Caco-2 (cell line): ENCODE results near the gene MRTFA. TPM values are rescaled to one million over a fixed set of nuclear protein-coding genes. Genes with fewer than 3 reads are reported as not detected.

Experiments used
- BruUV-seq: library from RNA; stranded (reverse); fragments of 400-500 nt; replicated peaks from 2 replicates; lab custom pipeline; 2021; lab: Mats Ljungman, UMichigan
- CTCF ChIA-PET: fragments of 300-600 bp; sonication (Branson Sonifier 250); formaldehyde crosslinking; loops from one replicate; lab custom pipeline; 2022; ENCODE audit warnings: antibody characterized with exemption; lab: Charles Lee
- POLR2A ChIA-PET: fragments of 300-600 bp; sonication (Branson Sonifier 250); formaldehyde crosslinking; loops from one replicate; lab custom pipeline; 2022; ENCODE audit warnings: antibody characterized with exemption; lab: Charles Lee
- DNase-seq, 2 experiments: peaks; one replicate each; pipeline versions ENCODE4 v3.0.0 to v3.0.0-alpha.2; 2020 to 2022
- H3K27me3 ChIP-seq: replicated peaks from 2 replicates; pipeline ENCODE4 v1.6.0; 2011; ENCODE audit warnings: low read length; ENCODE audit not compliant: control insufficient read depth, insufficient read depth
- H3K36me3 ChIP-seq: 2 replicates; pipeline ENCODE4 v1.5.1; 2011; ENCODE audit warnings: low read length; ENCODE audit not compliant: control insufficient read depth, insufficient read depth
- H3K4me1 ChIP-seq: fragments of 250-450 bp; sonication (Bioruptor Pico); 2 replicates; pipeline ENCODE4 v1.5.1; 2020; ENCODE audit warnings: mild to moderate bottlenecking
- H3K4me3 ChIP-seq: 2 replicates; pipeline ENCODE4 v1.5.1; 2011; ENCODE audit warnings: low read depth, mild to moderate bottlenecking, control low read depth, low read length
- H3K9me3 ChIP-seq: fragments of 250-450 bp; sonication (Bioruptor Pico); 2 replicates; pipeline ENCODE4 v1.5.1; 2020; ENCODE audit warnings: mild to moderate bottlenecking, moderate library complexity
- H3K27ac Mint-ChIP-seq: one replicate; pipeline ENCODE4 v1.8.0; 2022; ENCODE audit warnings: mixed read lengths; ENCODE audit not compliant: unreplicated experiment
- H3K27me3 Mint-ChIP-seq: one replicate; pipeline ENCODE4 v1.8.0; 2022; ENCODE audit warnings: mixed read lengths; ENCODE audit not compliant: insufficient read depth, unreplicated experiment
- H3K36me3 Mint-ChIP-seq: one replicate; pipeline ENCODE4 v1.8.0; 2022; ENCODE audit warnings: mild to moderate bottlenecking, mixed read lengths; ENCODE audit not compliant: insufficient read depth, unreplicated experiment
- H3K4me1 Mint-ChIP-seq: one replicate; pipeline ENCODE4 v1.8.0; 2022; ENCODE audit warnings: low read depth, mixed read lengths; ENCODE audit not compliant: unreplicated experiment
- H3K4me3 Mint-ChIP-seq: one replicate; pipeline ENCODE4 v1.8.0; 2022; ENCODE audit warnings: mild to moderate bottlenecking, moderate library complexity, mixed read lengths; ENCODE audit not compliant: unreplicated experiment
- H3K9me3 Mint-ChIP-seq: one replicate; pipeline ENCODE4 v1.8.0; 2022; ENCODE audit warnings: mixed read lengths; ENCODE audit not compliant: unreplicated experiment
- CTCF ChIP-seq, 2 experiments: fragments of 200-600 bp in 1 of 2; IDR thresholded peaks; 1 replicate in 1 of 2; 2 replicates in 1 of 2; pipeline versions ENCODE4 v1.5.1 to v1.8.0; 2011 to 2022; ENCODE audit warnings: antibody characterized with exemption in 1 of 2, control low read depth in 1 of 2, inconsistent platforms in 1 of 2, low read depth in 1 of 2, low read length in 1 of 2, mild to moderate bottlenecking in 1 of 2, moderate library complexity in 1 of 2; ENCODE audit not compliant: insufficient read depth in 1 of 2, severe bottlenecking in 1 of 2, unreplicated experiment in 1 of 2
- intact Hi-C: fragments of 100-400 bp; cut with micrococcal nuclease; formaldehyde crosslinking; loops from one replicate; pipeline ENCODE4 v1.10.0; 2022; ENCODE audit not compliant: unreplicated experiment
- total RNA-seq: library from RNA; stranded (reverse); gene quantifications from 2 replicates; pipeline ENCODE4 v1.2.3, GENCODE V29; 2022

The MRTFA gene
- total RNA-seq, 1 experiment from 2014 or later = 38.7 TPM

DNA sequence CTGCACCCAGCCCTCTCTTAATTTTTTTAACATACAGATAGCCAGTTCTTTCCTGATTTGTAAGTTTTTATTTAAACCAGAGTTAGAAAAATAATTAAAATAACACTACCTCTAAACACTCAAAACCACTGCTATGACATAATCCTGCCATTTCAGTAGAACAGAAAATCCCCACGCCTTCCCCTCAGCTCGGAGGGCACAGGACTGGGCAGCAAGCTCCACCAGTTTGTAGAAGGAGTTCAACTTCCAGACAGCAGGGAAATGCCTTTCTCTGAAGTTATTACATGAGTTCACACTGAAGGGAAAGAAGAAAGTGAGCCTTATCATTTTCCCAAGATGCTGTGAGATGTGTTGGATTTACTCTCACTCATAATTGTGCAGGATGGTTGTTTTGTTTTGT, 114.4 kb downstream of the MRTFA start:
- TF ChIP-seq CTCF (IDR thresholded peaks at IDR 0.05; ENCODE audit: insufficient read depth in 1 of 2, low read depth in 1 of 2, low read length in 1 of 2, severe bottlenecking in 1 of 2, unreplicated experiment in 1 of 2) = no peak
- Mint-ChIP-seq H3K36me3 (peaks cover 24% of the 10 kb centered on the region), H3K9me3 (no peaks in the 10 kb centered on the region), H3K4me3 (no peak overlapping the region), H3K27me3 (no peaks in the 10 kb centered on the region), H3K27ac (no peak overlapping the region), H3K4me1 (peaks cover 4% of the 10 kb centered on the region)
- no peaks in the 10 kb centered on the region for H3K27me3 ChIP-seq
- POLR2A ChIA-PET = no interaction called here
- BruUV-seq = no TSS peak
- intact Hi-C loops = no loop called here
- CTCF ChIA-PET = no interaction called here
- H3K9me3 ChIP-seq = no peaks in the 10 kb centered on the region
- no peaks in the 10 kb centered on the region for H3K4me1 ChIP-seq
- no peaks in the 10 kb centered on the region for H3K36me3 ChIP-seq
- no peak for DNase-seq
- H3K4me3 ChIP-seq = no peak overlapping the region

DNA sequence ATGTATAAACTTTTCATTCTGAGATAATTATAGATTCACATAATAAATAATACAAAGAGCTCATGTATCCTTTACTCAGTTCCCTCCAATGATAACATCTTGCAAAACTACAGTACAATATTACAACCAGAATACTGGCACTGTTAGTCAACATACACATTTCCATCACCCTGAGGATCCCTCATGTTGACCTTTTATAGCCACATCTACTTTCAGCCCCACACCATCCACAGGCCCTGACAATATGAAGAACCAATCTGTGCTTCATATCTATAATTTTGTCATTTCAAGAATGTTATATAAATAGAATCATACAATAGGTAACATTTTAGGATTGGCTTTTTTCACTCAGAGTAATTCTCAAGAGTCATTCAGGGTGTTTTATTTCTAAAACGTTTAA, 115.5 kb downstream of the MRTFA start:
- no peaks in the 10 kb centered on the region for H3K9me3 ChIP-seq
- TF ChIP-seq CTCF (IDR thresholded peaks at IDR 0.05; ENCODE audit: insufficient read depth in 1 of 2, low read depth in 1 of 2, low read length in 1 of 2, severe bottlenecking in 1 of 2, unreplicated experiment in 1 of 2) = no peak
- Mint-ChIP-seq H3K4me3 (no peak overlapping the region), H3K27ac (no peak overlapping the region), H3K9me3 (no peaks in the 10 kb centered on the region), H3K36me3 (peaks cover 20% of the 10 kb centered on the region), H3K4me1 (peaks cover 7% of the 10 kb centered on the region), H3K27me3 (no peaks in the 10 kb centered on the region)
- no peak for DNase-seq
- ChIA-PET POLR2A (no interaction called here), CTCF (no interaction called here)
- H3K36me3 ChIP-seq = no peaks in the 10 kb centered on the region
- BruUV-seq = no TSS peak
- H3K4me1 ChIP-seq = no peaks in the 10 kb centered on the region
- H3K27me3 ChIP-seq = no peaks in the 10 kb centered on the region
- intact Hi-C loops = no loop called here
- H3K4me3 ChIP-seq = no peak overlapping the region

- POLR2A ChIA-PET = no interaction called here
- CTCF ChIA-PET = no interaction called here
- TF ChIP-seq CTCF (IDR thresholded peaks at IDR 0.05; ENCODE audit: insufficient read depth in 1 of 2, low read depth in 1 of 2, low read length in 1 of 2, severe bottlenecking in 1 of 2, unreplicated experiment in 1 of 2) = no peak
- Mint-ChIP-seq H3K27me3 (no peaks in the 10 kb centered on the region), H3K36me3 (peaks cover 18% of the 10 kb centered on the region), H3K9me3 (no peaks in the 10 kb centered on the region), H3K4me3 (no peak overlapping the region), H3K27ac (no peak overlapping the region), H3K4me1 (peaks cover 7% of the 10 kb centered on the region)
- Histone ChIP-seq H3K27me3 (no peaks in the 10 kb centered on the region), H3K9me3 (no peaks in the 10 kb centered on the region), H3K4me3 (no peak overlapping the region), H3K36me3 (no peaks in the 10 kb centered on the region), H3K4me1 (no peaks in the 10 kb centered on the region)
- no TSS peak for BruUV-seq
- no peak for DNase-seq
- intact Hi-C loops = no loop called here
Measured at GRCh38 chr22:40520562-40520961, 116.0 kb downstream of the MRTFA start.
